ENCODE results near the gene VEZF1.

DNA sequence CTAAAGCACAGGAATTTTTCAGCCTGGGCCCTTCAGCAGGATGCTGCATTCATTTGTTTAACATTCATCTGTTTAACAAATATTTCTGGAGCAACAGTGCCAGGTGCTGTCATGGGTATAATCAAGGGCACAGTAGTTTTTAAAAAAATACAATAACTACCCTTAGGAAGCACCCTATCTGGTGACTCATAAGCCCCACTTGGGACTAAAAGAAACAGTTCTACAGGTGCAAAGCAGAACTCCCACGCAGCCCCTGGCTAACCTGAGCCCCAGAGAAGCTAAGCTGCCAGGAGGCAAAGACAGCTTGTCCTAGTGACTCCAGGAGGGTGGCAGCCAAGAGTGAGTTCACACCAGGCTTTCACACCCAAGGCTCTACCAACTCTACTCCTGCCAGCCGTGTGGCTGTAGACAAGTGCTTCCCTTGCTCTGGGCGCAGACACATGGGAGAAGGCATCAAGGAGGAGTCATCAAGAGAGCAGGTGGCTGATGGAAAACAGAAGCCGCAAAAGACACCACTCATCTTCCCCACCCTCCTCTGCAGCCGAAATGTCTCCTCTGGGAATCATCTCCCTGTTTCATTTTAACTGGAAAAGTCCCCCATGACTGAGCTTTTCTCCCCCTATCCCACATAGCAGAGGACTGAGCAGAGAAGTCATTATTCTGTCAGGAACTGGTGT is 47.3 kb downstream of the VEZF1 start:
- TF ChIP-seq, protein P1, sequence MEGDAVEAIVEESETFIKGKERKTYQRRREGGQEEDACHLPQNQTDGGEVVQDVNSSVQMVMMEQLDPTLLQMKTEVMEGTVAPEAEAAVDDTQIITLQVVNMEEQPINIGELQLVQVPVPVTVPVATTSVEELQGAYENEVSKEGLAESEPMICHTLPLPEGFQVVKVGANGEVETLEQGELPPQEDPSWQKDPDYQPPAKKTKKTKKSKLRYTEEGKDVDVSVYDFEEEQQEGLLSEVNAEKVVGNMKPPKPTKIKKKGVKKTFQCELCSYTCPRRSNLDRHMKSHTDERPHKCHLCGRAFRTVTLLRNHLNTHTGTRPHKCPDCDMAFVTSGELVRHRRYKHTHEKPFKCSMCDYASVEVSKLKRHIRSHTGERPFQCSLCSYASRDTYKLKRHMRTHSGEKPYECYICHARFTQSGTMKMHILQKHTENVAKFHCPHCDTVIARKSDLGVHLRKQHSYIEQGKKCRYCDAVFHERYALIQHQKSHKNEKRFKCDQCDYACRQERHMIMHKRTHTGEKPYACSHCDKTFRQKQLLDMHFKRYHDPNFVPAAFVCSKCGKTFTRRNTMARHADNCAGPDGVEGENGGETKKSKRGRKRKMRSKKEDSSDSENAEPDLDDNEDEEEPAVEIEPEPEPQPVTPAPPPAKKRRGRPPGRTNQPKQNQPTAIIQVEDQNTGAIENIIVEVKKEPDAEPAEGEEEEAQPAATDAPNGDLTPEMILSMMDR (IDR thresholded peaks at IDR 0.05) = no peak
- no peak for TF ChIP-seq EZH2 (IDR thresholded peaks at IDR 0.05; ENCODE audit: borderline replicate concordance, insufficient read depth, low read depth, low read length, poor library complexity, severe bottlenecking)

All from B cell (primary cell).